ENCODE results near the gene ATIC.

Gene ATIC

DNA sequence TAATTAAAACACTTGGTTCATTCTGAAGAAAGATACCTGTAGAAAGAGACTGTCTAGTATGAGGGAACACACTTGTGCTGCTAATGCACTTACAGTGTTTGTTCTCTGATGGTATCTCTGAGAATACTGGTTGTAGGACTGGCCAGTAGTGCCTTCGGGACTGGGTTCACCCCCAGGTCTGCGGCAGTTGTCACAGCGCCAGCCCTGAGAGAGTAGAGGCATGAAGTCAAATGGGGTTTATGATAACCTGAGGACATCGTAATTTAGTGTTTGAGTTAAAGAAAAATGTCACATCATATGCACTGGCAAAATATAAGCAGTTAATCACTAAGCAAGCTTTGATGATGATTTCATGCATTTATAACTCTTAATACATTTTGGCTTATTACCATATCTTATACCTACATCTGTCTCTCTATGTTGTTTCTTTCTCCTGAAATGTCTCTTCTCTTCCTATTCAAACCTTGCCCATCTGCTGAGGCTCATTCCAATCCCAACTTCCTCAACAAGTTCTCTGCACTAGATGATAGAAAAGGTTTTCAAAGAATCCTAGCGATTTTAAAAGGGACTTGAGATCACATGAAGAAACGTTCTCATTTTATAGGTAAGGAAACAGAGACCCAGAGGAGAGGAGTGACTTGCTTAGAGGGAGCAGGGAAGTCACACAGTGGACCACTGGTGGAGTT, 50.2 kb downstream of the ATIC start:
- no peak for DNase-seq

DNA sequence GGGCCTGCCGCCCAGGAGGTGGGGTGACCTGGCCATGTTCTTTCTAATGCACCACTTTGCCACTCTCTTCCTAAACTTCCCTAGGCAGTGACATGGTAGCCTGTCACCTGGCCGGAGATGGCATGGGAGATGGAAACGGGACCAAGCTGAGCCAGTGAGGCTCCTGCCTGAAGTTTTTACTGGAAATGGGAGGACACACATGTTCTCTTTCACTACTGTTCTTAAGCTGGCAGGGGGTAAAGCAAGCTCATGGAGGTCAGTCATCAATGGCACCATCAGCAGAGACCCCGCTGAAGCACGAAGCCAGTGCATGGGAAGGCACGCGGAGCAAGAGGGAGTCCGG, 50.7 kb downstream of the ATIC start:
- no peak for DNase-seq

DNA sequence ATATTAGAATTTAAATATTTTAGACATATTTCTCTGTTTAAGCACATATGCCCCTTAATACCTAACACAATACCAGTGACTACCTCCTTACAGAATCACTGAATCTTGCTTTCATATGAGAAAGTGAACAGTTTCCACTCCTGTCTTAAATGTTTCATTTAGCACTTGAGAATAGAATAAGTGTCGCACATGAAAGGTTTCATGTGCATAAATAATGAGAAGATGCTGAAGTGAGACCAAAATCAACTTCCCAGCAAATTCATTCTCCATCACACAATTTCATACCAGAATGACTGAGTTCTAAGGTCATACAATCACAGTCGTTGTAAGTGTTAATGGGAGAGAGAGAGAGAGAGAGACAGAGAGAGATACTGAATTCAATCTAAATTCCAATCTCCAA, 51.2 kb downstream of the ATIC start:
- DNase-seq, result no peak

DNA sequence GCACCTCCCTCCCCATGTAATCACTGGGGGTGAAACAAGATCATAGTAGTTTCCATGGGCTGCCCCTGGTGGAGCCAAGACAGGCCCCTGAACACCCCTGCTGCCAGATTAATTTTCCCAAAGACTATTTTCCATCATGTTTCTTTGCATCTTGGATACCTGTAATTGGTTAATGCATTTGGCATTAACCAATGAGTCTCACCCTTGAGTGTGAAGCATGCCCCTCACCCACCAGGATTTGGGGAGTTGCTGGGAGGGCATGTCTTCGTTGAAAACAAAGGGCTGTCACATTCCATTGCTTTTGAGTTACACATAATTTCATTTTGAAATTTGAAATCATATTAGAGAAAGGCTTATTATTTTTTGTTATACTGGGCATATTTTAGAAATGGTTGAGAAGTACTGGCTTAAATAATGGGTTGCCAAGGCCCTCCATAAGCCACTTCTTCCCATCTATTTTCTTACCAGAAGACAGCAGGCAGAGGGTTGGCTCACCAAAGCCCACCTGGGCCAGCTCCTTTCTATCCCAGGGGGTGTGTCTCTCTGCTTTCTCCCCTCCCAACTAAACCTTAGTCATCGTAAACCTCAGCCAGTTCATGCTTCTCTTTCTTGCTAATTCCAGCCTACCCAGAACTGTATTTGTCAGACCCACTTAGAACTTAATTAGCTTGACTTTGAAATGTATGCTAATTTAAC, 51.8 kb downstream of the ATIC start:
- no peak for DNase-seq

DNA sequence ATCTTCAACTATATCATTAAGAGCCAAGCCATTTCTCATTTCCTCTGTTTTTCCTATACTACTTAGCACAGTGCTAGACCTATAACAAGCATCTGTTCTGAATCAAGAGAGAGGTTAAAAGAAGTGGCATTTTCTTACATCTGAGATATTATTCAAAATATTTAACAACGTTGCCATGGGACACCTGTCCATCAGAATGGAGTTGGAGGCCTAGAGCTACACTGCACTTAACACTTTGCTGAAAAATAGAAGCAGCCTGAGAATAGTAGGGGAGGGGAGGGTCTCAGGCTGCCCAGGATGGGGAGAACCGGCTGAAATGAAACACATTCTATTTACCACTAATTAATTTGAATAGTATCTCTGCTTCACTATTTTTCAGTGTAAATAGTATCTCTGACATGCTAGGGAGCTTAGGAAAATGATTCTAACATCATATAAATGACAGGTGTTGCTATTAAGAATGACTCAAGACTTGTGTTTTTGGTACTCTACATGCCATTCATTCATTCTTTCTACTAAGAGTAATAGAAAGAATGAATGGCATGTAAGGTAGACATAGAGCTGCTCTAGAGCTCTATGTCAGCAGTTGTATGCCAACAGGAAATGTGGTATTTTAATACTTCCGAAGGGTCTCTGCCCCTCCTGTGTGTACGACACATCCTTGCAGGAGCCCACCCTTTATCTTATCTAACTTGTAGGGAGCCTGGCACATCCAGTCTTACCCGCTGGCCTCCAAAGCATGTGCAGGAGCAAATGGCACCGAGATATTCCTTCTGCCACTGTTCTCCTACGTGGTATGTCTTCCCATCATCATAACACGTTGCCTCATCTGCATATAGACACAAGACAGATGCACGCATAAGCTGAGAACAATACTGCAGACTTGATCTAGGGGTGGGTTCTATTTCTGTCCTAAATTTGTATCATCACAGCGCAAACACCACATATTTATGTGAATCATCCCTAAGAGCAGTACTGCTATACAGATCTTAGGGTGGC, 52.6 kb downstream of the ATIC start:
- DNase-seq, result no peak

DNA sequence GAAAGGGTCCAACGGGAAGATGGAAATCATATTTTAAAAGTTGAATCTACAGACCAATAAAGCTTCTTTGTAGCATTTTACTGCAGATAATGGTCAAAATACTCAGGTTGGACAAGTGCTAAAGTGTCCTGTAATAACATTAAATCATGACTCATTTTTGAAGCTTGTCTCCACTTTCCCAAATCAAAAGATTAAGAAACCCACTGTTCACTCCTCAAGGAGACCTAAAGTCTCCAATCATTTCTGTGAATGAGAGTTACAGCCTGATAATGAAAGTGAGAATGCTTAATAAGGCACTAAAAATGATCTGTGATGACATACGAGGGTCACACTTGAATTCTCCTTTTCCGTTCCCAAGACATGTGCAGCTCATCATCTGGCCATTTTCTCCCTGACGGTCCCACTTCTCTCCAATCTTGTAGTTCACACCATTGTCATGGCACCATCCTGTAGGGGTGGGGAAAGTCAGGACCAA, 53.4 kb downstream of the ATIC start:
- DNase-seq, result no peak

DNA sequence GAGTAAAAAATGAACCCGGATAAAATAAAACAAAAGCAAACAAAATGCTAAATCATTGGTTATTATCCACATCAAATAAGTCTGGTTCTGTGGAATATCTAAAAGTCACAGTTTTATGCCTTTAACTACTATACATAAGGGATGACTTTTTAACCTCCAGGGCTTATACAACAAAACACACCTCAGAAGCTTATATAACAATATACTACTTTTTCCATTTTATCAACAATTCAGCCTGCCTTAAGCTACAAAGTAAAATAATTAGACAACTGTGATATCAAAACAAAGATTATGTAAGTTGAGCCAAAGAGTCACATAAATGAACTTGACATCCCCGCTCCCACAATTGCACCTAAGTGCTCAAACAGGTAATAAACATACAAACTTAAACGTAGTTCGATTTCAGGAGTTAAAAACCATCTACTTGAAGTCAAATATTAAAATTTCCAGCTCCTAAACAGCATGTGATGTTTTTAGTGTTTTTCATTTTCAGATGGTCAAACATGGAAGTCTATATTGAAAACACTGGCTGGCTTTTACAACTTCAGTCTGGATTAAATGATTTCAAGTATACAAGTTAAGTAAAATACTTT, 54.7 kb downstream of the ATIC start:
- no peak for DNase-seq

DNA sequence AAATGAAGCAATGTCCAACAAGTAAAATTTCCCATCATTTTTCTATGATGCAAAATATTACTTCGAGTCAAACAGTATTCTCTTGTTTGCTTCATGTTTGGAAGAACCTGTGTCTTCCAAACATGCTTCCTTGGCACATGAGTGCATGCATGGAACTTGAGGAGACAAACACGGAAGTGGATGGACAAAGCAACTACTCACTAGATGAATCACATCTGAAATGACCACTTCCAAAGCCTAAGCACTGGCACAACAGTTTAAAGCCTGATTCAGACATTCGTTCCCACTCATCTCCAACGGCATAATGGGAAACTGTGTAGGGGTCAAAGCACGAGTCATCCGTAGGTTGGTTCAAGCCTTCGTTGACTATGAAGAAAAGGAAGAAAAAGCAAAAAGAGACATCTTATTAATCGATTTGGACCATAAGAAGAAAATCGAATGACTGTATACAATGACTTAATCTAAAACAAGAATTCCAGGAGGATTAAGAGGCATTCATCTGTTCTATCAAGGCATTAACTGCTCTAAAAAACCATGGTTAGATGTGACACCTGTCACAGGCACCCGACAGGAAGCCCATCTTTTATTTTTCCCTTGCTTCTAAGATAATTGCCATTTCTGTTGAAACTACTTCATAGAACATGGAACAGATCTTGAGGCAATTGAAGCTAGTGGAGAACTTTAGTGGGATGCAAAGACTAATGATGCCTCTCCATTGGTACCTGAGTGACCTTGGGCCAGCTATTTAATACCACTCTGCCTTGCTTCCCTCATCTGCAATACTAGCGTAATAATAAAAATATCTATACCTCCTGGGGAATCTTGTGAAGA, 56.0 kb downstream of the ATIC start:
- no peak for DNase-seq

DNA sequence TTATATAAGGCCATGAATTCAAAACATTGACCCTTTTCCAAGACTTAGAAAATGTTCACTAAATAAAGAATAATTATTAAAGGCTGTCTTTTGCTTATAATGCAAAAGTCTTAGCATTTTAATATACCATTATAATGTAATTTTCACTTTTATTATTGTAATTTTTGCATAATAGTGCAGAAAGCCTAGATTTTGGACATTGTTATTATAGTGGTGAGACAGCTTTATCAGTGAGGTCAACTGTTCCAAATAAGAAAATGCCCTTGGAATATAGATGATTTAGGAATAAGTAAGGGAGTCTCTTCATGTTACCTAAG, 56.6 kb downstream of the ATIC start:
- DNase-seq, result no peak

DNA sequence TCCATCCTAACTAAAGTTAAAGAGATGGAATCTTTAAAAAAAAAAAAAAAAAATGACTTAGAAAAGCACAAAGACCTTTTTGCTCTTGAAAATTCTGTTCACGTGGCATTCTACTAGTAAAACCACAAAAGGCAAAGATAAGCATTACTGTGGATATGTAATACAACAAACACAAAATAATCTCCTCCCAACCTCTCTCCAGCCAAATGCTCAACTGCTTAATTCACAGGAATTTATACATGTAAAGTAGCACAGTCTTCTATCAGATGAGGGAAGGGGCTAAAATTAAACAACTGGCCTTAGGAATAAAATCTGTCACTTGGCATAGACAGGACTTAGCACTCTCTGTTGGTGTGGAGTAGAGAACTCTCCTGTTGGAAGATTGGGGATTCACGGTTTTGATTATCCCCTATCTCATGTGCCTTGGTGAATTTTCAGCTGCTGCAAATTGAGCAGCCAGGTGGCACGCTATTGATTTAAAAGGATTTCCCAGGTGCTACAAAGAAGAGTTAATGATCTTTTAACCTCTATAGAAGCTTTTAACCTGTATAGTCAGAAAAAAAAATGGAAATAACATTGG, 57.4 kb downstream of the ATIC start:
- DNase-seq, result peak in 1 of 3 experiments; percentile 32

DNA sequence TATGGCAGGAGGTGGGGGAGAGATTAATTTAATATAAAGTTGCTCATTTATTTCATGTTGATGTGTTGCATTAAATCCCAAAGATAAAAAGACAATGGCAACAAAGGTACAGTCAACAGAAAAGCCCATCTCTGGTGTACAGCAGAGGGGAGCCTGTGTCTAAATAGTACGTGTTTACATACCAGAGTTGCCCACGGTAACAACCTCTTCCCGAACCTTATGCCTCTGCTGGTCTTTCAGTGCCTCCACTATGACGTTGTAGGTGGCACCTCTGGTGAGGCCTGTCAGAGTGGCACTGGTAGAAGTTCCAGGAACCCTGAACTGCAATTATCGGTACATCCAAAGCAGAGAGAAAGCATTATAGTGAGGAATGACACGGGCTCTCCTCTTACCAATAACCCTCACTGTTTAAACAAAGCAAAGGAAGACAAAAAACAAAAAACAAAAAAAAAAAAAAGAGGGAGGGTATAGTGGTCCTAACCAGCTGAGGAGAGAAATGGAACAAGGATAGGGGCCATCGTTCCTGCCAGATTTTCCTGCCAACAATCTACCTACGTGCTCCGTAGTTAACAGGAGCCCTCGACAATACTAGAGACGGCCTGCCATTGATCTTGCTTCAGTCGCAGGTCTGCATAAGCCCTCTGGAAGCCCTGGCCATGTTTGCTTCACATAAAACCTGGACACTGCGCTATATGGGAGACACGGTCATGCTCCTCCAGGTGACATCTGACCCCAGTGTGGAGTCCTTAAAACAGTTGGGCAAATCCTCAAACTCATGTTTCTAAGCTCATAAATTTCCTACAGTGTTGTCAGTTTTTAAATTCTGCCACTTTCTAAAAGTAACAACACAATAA, 58.5 kb downstream of the ATIC start:
- DNase-seq, result peak in 1 of 3 experiments; percentile 37

DNA sequence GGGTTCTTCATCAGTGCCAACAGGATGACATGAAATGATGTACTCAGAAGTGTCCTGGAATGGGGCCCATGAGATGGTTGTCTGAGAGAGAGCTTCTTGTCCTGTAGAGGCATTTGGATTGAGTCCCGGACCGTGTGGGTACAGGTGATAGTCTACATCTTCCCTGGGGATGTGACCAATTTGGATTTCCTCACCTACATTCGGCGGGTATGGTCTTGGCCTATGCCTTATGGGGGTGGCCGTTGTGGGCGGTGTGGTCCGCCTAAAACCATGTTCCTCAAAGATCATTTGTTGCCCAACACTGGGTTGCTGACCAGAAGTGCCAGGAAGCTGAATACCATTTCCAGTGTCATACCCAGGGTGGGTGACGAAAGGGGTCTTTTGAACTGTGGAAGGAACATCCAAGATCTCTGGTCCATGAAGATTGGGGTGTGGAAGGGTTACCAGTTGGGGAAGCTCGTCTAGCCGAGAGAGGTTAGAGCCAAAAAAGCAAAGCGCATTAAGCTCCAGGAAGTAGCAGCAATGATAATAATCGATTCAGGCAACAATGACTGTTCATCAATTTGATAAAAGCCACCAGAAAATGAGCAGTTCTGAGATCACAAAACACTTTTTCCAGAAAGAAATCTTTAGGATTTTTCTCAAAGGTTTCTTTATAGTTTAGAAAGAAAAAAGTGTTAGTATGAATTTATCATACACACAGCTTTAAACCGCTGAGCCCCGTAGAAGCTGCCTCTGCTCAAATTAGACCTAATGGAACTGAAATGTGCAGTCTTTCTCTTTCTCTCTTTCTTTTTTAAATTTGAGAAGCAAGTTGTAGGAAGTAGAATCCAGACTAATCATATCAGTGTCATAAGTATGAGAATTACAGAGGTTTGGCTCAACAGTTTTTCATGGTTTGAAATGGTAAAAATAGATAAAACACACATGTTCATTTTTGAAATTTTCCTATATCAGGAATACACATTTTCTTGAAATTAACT, 60.3 kb downstream of the ATIC start:
- DNase-seq, result no peak

DNA sequence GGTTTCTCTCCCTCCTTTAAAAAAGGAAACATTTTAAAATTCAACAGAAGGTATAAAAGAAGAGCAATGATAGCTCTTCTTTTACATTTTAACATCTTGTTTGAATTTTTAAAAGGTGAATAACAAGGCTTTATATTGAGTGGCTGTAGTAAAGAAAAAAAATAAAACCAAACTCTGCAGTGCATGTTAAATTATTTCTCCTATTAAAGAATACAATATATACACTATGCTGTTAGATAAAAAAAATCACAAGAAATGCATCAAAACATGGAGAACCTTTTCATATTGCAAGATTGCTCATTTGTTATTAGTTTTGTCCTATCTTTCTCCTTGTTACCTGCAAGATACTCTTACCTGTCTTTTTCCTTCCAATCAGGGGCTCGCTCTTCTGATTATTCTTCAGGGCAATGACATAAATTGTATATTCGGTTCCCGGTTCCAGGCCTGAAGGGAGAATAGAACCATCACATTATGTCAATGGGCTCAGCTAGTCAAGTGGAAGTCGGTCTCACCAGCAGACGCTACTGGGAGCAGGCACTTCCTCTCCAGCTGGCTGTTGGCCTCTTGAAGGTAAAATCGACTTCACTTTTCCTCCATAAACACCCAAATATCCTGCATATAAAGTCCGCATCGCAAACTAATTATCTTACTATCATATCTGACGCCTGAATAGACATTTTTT, 61.2 kb downstream of the ATIC start:
- no peak for DNase-seq

DNA sequence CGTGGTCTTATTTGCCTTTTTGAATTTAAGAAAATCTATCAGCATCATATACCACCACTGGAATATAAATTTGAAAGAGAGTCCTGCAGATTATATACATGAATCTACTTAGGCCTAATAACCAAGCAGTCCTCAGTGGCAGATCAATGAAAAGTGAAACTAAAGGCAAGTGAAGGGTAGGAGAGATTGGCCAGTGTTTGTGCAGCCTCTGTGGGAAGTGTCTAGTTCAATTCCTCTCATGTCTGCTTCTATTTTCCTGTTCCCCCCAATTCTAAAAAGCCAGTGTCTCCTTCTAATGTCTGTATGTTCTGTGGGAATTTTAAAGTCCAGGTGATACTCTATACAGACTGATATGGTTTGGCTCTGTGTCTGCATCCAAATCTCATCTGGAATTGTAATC, 62.1 kb downstream of the ATIC start:
- DNase-seq, result no peak

DNA sequence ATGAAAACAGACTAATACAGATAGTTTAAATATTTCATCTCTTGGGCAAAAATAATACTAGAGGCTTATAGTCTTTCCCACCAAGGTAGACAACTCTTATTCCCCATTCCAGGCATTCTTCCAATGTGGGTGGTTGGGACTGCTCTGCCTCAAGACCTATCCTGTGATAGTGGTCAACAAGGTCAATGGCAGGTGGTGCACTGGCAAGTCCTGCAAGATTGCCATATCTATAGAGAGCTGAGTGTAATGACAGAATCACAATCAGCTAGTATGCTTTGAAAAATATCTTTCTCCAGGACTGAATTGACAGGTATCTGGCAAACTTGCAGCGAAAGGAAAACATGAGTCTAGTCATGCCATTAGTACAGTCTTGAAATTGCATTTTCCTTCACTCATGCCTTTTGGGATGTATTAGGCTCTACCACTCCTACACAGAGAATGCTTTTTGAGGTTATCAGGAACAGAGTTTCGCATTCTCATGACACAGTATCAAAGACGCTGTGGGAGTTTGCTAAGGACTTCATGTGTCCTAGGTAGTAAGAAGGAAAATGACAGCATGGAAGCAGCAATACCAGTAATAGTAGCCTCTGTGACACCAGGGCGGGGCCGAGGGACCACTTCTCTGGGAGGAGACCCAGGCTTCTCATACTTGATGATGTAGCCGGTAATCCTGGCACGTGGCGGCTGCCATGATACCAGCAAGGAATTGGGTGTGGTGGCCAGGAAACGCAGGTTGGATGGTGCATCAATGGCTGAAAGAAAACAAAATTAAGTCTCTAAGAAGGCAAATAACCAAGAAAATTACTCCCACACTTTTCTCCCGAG, 63.0 kb downstream of the ATIC start:
- no peak for DNase-seq

DNA sequence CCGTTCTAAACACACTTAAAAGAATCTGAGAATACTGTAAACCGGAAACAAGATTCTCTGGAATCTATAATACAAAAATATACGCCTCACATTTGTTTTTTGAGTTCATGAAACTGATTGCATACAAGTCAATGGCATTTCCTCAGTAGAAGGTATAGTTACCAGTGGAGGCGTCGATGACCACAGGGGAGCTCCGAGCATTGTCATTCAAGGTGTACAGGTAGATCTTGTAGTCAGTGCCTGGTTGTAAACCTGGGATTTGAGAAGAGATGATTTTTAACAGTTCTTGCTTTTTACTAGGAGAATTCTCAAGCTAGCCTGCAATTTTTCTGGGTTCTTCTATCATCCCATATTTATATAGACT, 63.6 kb downstream of the ATIC start:
- no peak for DNase-seq

DNA sequence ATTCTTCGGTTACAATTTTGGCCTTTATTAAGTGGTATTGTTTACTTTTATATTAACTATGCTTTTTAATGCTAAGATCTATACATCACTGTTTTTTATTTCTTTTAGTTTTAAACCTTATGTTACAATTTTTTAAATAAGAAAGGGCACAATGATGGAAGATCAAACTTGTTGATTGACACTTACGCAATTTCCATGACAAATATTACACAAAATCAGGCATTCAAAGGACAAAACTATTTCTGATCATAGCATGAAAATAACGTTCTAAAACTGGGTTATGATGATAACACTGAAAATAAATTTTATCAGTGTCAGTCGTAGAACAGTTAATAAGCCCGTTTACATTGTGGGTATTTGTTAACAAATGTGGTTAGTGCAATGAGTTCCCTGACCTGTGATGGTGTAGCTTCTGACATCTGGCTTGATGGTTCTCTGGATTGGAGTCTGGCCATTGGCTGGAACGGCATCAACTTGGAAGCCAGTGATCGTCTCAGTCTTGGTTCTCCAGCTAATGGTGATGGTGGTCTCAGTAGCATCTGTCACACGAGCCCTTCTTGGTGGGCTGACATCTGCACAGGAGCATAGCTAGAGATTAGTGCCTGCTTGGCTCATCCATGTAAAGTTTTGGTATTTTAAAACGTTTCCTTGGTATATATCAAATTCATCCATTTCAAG, 64.4 kb downstream of the ATIC start:
- DNase-seq, result no peak

DNA sequence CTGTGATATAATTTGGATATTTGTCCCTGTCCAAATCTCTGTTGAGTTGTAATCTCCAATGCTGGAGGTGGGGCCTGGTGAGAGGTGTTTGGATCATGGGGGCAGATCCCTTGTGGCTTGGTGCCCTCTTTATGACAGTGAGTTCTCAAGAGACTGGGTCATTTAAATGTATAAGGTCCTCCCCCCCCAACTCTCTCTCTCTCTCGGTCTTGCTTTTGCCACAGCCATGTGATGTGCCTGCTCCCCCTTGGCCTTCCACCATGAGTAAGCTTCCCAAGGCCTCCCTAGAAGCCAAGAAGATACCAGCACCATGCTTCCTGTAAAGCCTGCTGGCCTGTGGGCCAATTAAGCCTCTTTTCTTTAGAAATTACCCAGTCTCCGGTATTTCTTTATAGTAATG, 65.4 kb downstream of the ATIC start:
- no peak for DNase-seq
